HG03108 (cell line): Measurements from ENCODE around the gene SIK2.
"Not testable (repeated sequence)": the region's sequence is repeated elsewhere in the genome, so short reads cannot be mapped to it uniquely, and the experiment has no call there.

Source experiments
- ATAC-seq: cut with Tn5 transposase; IDR thresholded peaks from one replicate; pipeline ENCODE4 v1.9.1; 2021; ENCODE audit warnings: moderate library complexity; ENCODE audit not compliant: unreplicated experiment

The SIK2 gene

DNA sequence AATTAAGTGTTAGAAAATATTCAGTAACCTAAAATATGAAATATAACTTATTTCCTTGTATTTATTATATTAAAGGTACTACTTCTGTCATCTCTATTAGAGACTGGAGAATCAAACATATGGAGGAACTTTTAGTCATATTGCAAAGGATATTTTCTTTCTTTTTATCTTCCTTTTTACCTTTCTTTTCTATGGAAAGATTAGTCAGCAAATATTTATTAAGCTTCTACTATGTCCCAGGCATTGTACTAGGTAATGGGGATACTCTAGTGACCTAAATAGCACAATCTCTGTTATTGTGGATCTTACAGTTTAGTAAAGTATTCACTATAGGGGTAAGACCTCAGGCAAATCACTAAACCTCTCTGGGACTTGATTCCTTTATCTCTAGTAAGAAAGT, 18.3 kb downstream of the SIK2 start:
- ATAC-seq = no peak

DNA sequence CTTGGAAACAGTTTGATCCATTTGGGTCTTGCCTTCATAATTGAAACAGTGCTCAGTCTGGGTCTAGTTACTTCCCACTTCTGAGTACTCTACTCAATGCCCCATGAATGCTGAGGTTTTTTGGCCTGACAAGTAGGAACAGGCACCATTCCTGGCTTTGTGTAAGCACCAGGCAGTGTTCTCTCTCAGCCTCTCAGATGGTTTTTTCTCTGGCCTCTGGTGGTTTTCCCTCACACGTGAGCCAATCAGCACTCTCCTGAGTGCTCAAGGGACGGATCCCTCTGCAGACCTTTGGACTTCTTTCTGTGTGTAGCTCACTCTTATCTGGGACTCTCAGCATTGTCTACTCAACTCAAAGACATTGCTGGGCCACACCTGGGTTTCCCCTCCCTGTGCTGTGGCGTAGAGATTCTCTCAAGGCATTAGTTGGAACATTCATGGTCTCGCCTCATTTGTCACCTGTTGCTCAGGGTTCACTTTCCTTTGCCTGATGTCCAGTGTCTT, 21.3 kb downstream of the SIK2 start:
- no peak for ATAC-seq

DNA sequence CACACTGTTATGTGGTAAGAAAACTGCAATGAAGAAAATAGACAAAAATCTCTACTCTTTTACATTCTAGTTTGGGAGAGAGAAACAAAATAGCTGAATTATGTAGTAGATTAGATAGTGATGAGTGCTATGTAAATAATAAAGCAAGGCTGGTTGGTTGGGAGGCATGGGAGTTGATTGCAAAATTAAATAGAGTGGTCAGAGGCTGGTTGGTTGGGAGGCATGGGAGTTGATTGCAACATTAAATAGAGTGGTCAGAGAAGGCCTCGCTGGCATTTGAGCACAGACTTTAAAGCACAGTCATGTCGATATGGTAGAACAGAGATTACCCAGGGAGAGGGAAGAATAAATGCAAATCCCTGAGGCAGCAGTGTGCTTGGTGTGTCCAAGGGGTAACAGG, 22.4 kb downstream of the SIK2 start:
- no peak for ATAC-seq

DNA sequence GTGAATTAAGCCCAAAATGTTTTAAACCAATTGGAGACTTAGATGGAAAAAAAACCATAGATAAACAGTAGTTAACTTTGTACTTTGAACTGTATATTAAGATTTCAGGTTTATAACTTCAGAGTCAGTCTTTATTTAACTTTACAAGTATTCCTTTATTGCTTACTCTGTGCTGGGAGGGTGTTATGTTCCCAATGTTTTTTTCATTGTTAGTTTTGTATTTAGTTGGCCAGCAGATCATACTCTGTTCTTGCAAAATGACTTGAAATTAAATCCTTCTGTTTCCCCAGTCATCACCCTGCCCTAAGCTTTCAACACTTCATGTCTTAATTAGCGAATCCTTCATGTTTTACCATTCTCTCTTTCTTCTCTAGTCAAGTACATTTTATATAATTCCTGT, 25.3 kb downstream of the SIK2 start:
- ATAC-seq = no peak

DNA sequence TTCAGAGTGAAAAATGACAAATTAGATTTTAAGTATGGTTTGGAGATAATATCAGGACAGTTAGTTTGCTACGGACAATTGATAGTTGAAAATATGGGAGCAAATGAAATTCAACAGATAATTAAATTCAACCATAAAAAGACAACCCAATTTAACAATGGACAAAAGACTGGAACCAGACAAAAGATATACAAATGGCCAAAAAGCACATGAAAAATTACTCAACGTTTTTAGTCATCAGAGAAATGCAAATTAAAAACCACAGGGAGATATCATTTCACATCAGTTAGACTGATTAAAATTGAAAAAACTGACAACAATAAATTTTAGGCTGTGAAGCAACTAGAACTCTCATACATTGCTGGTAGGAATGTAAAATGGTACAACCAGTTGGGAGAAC, 27.2 kb downstream of the SIK2 start:
- no peak for ATAC-seq

DNA sequence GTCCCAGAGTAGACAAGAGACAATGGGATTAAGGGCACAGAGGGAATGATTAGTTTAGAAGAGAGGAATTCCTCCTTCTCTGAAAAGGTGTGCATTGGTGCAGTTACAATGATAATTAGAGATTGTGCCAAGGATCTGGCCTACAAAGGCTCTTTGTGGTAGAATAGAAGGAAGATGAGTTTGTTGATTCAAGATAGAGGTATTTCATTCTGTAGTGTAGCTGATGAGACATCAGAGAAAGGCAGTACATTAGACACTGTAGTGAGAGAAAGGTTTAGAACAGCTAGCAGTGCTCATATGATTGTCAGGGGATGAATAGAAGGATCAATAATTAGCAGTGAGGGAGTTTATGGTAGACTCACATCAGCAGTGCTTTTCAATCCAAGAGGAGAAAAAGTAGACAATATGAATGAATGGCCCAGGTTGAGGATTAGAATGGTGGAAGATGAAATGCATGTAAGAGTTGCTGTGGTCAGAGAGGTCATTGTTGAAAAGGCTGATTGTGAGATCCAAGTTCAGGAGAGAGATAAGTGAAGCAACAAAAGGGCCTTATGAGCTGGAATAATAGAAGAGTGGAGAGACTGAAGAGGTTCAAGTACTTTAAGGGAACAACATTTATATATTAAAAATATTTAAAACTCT, 28.9 kb downstream of the SIK2 start:
- ATAC-seq = no peak

DNA sequence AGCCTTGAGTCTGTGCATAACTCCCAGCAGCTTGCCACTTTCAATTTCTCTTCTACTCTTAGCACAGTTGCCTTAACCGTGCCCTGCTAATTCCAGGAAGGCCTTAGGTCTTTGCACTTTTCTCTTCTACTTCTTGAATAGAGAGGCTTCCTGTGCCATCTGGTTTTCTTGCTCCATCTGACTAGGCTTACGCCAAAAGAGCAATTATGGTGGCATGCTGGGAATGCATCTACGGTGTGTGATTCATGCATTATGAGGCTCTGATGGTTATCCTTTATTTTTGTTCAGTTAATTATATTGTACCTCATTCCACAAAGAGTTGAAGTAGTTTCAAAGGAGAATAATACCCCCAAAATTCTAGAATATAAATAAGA, 29.4 kb downstream of the SIK2 start:
- ATAC-seq = no peak

DNA sequence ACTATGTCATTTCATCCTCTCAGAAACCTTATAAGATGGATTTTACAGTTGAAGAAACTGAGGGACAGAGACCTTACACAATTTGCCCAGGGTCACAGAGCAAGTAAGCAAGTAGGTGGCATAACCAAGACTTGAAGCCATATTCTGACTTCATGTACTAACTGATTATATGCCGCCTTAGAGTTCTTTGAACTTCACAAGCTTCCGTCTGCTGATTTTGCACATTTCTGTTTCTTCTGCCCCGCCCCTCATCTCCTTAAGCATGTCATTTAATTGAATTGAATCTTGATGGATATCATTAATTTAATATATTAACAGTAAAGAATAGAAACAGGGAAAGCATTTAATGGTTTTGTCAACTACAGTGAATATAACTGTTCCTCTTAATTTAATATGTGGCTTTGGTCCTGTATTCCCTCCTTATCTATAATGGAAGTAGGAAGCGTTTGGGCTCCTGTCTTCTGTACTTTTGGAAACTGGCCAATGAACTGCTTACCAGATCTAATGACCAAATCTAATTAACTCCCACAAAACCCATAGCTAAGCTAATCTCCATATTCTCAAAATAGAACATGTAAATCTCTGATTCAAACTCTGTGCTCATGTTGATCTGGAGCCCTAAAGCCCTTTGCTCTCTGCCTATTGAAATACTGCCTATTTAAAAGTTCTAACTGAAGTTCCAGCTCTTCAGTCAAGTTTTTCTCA, 30.4 kb downstream of the SIK2 start:
- ATAC-seq = no peak

DNA sequence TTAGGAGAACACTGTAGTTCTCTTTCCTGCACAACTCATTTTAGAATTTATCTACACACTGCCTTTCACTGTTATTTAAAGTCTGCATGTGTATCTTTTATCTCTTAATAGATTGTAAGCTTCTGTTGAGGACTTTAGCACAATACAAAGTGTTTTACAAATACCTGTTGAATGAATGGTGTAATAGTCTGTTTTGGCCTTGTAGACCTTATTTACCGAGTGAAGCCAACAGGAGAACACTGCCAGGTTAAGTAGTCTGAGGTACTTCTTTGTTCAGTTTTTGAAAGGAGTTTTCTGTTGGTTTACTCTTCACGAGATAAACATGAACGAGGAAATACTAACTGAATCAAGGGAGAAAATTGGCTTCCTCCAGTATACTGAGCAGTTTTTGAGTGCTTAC, 31.0 kb downstream of the SIK2 start:
- no peak for ATAC-seq

DNA sequence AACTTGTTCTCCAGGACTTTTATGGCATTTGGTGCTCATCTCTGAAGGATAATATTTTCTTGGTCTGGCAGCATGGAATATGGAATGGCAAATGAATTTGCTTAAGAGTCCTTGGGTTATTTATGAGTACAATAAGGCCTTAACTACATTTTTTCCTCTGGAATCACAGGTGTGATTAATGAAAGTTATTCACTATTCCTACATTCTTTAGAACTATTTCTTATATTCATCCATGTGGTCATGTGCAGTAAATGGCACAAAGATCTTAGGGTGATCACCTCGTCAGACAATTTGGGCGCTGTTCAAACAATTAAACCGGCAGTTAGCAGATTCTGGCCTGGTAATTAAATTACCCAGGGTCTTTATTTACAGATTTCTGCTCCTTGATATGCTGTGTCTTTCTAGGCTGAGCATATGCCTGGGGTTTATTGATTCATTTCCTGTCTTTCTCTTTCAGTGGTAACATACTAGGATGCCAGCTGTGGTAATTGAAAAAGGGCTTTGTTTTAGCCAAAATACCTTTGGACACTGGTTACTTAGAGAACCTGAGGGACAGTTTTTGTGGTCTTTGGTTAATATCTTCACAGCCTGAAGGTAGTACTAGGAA, 31.6 kb downstream of the SIK2 start:
- no peak for ATAC-seq

DNA sequence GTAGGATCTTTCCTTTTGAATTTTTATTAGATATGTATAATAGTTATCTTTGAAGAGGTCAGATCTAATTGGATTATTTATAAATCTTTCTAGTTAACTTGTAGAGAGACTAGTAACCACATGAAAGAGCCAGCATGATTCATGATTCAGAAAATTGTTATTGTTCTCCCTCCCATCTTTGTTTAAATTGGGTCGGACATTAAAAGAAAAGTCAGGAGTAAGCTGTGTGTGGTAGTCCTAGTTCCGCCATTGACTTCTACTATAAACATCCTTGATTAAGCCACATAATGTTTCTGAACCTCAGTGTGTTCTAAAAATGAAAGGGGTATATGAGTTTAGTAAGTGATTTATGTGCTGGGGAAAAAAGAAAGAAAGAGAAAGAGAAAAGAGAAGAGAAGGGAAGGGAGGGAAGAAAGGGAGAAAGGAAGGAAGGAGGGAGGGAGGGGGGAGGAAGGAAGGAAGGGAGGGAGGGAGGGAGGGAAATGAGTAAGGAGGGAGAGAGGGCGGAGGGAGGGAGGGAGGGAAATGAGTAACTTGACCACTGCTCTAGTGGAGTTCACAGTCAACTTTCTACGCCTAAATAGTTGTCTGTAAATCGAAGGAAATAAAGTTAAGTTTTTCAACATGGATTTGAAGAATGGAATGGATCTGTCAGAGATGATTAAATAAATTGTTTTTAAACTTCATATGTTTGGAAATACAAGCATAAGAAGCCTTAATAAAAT, 32.9 kb downstream of the SIK2 start:
- no peak for ATAC-seq

DNA sequence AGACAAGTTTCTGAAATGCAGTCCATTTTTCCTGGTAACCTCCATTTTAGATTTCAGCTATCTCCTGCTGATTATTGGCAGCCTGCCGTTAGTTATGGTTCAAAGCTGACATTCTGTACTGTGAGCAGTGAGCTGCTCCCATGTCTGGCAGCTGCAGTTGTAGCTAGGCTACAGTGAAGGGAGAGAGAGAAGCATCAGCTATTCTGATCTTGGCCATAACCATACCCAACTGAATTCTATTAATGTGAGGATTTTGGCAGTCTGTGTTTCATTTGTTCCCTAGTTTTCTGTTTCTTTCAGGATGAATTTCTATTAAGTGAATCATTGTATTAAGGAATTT, 33.4 kb downstream of the SIK2 start:
- no peak for ATAC-seq

DNA sequence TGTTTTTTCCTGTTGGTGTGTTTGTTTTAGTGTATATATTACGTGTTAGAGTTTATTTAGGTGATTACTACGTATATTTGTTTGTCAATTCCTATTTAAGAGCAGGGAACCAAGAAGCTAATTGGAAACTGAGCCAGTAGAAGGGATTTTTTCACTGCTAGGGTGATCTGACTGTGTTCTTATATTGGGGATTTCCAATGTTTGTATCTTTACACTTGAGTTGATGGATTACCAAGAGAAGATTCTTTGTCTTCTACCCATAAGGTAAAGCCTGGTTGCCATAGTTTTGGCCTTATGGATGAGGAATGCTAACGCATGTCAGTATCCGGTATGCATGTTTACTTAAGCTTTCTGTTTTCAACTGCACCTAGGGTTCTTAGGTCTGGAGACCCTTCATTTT, 35.6 kb downstream of the SIK2 start:
- ATAC-seq = no peak

DNA sequence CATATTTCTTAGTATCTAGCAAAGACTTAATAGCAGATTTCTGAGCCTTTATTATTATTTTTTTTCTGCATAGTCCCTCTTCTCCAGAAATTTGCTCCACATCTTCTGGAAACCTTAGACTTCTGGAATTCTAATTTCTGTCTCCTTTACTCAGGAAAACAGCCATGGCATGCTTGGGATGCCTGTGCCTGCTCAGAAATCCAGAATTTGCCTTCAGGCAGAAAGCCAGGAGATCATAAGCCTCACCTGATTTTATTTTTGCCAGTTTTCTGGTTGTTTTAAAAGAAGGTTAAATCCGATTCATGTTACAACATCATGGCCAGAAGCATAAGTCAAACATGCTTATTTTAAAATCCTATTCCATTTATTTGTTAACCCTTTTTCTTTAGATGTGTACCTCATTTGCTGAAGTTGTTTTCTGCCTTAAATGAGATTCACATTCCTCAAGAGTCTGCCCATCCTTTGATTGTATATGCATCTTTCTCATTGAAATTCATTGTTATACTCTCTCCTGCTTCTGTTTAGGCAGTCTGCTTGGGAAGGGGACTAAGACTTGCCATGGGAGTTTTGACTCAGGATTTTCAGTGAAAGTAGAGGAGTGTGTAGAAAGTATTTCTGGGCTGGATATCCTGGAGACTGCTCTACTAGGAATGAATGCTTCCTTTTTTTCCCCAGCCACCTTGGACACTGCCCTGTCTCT, 37.1 kb downstream of the SIK2 start:
- ATAC-seq = no peak

DNA sequence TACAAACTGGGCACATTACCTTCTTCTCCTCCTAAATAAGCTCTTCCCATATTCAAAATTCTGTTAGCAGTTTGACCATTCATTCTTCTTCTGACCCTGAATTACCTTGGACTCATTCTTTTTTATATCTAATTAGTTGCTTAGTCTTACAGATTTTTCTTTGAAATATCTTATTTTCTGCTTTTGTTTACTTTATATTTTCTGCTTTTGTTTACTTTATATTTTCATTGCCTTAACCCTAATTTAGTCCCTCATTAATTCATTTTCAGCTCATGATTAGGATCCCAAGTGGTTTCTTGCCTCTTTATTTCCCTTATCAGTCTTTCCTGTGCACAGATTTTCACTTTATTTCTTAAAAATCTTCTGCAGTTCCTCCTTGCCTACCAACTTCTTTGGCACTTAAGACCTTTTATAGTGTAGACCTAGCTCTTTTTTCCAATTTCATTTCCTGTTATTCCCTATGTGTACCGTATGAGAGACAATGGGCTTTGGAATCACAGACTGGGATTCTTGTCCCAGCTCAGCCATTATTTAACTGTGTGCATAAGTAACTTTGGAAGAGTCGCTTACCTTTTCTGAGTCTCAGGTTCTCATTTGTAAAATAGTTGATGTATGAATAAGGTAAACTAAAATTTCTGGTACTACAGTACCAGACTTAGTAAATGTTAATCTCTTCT, 39.2 kb downstream of the SIK2 start:
- ATAC-seq = no peak

DNA sequence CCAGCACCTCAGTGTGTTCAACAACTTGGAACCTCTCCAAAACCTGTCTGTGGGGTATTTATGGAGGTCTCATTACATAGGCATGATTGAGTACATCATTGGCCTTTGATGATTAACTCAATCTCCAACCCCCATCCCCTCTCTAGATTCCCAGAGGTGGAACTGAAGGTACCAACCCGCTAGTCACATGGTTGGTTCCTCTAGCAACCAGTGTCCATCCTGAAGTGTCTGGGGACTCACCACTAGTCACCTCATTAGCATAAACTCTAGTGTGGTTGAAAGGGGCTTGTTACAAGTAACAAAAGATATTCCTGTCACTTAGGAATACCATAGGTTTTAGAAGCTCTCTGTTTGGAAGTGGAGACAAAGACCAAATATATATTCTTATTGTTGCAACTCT, 40.3 kb downstream of the SIK2 start:
- ATAC-seq = no peak

DNA sequence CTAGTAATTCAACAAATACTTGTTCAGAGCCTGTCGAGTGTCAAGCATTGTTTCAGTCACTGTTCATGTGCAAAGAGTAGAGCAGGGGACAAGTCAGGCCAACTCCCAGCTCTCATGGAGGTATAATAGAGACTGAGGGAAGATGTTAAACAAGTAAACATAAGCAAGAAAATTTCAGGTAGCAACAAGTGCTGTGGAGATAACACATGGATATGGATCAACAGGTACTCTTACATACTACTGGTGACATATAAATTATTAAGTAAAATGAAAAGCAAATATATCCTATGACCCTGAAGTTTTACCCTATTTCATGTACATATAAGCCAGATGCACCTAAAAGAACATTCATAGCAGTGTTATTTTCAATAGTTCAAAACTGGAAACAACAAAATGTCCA, 42.7 kb downstream of the SIK2 start:
- no peak for ATAC-seq

DNA sequence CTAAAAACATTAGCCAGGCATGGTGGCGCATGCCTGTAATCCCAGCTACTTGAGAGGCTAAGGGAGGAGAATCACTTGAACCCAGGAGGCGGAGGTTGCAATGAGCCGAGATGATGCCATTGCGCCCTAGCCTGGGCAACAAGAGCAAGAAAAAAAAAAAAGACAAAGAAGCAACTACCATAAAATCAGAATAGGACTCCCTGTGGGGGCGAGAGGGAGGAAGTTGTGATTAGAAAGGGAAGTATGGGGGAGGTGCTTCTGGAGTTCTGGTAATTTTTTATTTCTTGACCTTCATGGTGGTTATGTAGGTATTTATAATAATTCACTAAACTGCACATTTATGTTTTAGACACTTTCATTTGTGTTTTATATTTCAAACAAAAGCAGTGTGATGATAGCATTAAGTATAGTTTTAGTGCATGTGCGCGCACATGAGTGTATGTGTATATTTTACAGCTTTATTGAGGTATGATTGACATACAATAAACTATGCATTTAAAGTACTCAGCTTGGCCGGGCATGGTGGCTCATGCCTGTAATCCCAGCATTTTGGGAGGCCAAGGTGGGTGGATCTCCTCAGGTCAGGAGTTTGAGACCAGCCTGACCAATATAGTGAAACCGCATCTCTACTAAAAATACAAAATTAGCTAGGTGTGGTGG, 43.5 kb downstream of the SIK2 start:
- ATAC-seq = no peak

DNA sequence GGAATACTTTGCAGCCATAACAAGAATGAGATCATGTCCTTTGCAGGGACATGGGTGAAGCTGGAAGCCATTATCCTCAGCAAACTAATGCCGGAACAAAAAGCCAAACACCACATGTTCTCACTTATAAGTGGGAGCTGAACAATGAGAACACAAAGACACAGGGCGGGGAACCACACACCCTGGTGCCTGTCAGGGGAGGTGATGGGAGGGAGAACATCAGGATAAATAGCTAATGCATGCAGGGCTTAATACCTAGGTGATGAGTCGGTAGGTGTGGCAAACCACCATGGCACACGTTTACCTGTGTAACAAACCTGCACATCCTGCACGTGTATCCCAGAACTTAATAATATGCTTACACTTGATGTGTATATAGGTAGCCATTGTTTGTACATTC, 49.1 kb downstream of the SIK2 start:
- ATAC-seq = not testable (repeated sequence)

DNA sequence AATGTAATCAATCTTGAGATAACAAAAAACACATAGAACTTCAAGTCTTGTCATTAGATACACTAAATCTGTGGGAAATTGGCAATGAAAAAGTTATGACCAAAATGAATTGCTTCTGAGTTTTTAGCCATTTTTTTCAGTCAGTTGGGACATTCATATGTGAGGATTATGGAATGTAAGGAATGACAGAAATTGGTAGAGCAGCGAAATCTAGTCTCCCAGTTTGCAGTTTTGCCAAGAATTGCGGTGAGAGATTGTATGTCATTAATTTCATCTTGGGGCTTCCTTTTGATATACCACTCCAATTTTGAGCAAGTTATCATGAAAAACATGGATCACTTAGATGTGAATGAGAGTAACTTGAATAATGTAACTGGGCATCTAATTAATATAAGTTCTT, 49.9 kb downstream of the SIK2 start:
- ATAC-seq = no peak
